Ovary (tissue), 3 donors: ENCODE data around the gene RAPGEF4.

Source experiments
- EP300 ChIP-seq: sonication (generic); formaldehyde crosslinking; IDR thresholded peaks from one replicate; pipeline ENCODE4 v1.6.1; 2017; ENCODE audit warnings: antibody characterized with exemption
- POLR2A ChIP-seq: fragments of 450-650 bp; IDR thresholded peaks from one replicate; pipeline ENCODE4 v1.6.1; 2017; ENCODE audit warnings: antibody characterized with exemption, mild to moderate bottlenecking, moderate library complexity
- TF ChIP-seq, protein P1 (sequence below), 3 donors: fragments of 450-650 bp in 2 of 3; fragments of 200-600 bp in 1 of 3; IDR thresholded peaks; one replicate each; pipeline versions ENCODE4 v1.5.1 to v1.8.0; 2016 to 2022; ENCODE audit warnings: antibody characterized with exemption in 3 of 3, mild to moderate bottlenecking in 1 of 3
- donor health status: DM: no; HTN: no; CAD: no.

DNA sequence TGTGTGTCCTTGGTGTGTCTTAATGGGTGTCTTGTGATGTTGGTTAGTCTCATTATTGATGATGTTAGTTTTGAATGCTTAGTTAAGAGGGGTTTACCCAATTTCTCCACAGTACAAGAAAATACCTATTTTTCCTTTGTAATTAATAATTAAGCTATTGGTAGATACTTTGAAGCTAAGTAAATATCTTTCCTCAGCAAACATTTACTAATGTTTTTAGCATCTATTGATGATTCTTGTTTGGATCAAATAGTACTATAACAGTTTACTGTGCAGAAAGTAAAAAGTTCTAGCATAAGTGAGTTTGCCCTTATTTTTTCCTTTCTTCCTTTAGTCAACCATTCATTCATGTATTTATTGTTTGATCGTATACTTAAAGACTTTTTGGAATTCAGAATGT lies 359.1 kb downstream of the RAPGEF4 start:
- TF ChIP-seq, protein P1, sequence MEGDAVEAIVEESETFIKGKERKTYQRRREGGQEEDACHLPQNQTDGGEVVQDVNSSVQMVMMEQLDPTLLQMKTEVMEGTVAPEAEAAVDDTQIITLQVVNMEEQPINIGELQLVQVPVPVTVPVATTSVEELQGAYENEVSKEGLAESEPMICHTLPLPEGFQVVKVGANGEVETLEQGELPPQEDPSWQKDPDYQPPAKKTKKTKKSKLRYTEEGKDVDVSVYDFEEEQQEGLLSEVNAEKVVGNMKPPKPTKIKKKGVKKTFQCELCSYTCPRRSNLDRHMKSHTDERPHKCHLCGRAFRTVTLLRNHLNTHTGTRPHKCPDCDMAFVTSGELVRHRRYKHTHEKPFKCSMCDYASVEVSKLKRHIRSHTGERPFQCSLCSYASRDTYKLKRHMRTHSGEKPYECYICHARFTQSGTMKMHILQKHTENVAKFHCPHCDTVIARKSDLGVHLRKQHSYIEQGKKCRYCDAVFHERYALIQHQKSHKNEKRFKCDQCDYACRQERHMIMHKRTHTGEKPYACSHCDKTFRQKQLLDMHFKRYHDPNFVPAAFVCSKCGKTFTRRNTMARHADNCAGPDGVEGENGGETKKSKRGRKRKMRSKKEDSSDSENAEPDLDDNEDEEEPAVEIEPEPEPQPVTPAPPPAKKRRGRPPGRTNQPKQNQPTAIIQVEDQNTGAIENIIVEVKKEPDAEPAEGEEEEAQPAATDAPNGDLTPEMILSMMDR (IDR thresholded peaks at IDR 0.05), result no peak
- no peak for TF ChIP-seq POLR2A
- no peak for TF ChIP-seq EP300
